ENCODE results near the gene TMEM131.

Gene TMEM131

DNA sequence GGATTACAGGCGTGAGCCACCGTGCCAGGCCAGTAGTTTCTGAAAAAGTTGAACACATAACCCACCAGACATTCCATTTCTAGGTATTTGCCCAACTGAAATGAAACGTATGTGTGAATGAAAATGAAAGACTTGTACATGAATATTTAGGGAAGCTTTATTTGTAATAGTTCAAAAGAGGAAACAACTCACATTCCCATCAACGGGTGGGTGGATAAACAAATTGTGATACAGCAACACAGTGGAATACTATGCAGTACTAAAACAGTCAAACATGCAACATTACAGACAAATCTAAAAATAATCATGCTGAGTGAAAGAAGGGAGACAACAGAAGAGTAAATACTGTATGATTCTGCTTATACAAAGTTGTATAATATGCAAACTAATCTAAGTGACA, 46.8 kb downstream of the TMEM131 start:
- no peak overlapping the region for H3K4me3 ChIP-seq (ENCODE audit: low read depth, low read length)
- ChIA-PET CTCF (interaction anchor here (1.1 kb wide), 1 partner anchor 18 kb away, joined by 3 read pairs; no protein-coding TSS in a partner anchor), POLR2A (no interaction called here)
- TF ChIP-seq, protein P1, sequence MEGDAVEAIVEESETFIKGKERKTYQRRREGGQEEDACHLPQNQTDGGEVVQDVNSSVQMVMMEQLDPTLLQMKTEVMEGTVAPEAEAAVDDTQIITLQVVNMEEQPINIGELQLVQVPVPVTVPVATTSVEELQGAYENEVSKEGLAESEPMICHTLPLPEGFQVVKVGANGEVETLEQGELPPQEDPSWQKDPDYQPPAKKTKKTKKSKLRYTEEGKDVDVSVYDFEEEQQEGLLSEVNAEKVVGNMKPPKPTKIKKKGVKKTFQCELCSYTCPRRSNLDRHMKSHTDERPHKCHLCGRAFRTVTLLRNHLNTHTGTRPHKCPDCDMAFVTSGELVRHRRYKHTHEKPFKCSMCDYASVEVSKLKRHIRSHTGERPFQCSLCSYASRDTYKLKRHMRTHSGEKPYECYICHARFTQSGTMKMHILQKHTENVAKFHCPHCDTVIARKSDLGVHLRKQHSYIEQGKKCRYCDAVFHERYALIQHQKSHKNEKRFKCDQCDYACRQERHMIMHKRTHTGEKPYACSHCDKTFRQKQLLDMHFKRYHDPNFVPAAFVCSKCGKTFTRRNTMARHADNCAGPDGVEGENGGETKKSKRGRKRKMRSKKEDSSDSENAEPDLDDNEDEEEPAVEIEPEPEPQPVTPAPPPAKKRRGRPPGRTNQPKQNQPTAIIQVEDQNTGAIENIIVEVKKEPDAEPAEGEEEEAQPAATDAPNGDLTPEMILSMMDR (IDR thresholded peaks at IDR 0.05; ENCODE audit: insufficient read depth, low read length, missing control alignments): no peak
- no peak for DNase-seq (ENCODE audit: low read depth, low spot score)

- ChIA-PET CTCF (no interaction called here), POLR2A (no interaction called here)
- TF ChIP-seq, protein P1 (IDR thresholded peaks at IDR 0.05; ENCODE audit: insufficient read depth, low read length, missing control alignments): no peak
- H3K4me3 ChIP-seq (ENCODE audit: low read depth, low read length): no peak overlapping the region
- no peak for DNase-seq (ENCODE audit: low read depth, low spot score)
Observed at GRCh38 chr2:97945791-97946190, 50.0 kb downstream of the TMEM131 start.

- DNase-seq (ENCODE audit: low read depth, low spot score): no peak
- ChIA-PET CTCF (interaction anchor here (0.8 kb wide), 1 partner anchor 13 kb away, joined by 3 read pairs; no protein-coding TSS in a partner anchor), POLR2A (no interaction called here)
- TF ChIP-seq, protein P1 (IDR thresholded peaks at IDR 0.05; ENCODE audit: insufficient read depth, low read length, missing control alignments): no peak
- no peak overlapping the region for H3K4me3 ChIP-seq (ENCODE audit: low read depth, low read length)
Observed at GRCh38 chr2:97936881-97937280, 58.9 kb downstream of the TMEM131 start.

DNA sequence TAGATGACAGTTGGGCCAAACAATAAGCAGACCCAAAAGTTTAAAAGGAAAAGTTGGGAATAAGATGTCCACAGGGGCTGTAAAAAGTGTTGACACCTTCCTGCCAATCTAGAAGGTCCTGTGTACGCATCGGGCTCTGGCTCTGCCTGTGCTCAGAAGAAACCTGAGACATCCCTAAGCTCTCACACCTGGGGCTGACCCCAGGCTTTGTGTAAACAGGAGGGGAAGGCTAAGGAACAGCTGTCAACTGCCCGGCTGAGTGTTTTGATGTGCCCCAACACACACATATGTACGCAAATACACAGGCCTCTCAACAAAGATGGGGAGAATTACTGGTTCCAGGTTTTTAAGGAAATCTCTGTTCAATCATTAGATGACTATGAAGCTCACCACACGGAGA, 59.5 kb downstream of the TMEM131 start:
- no peak overlapping the region for H3K4me3 ChIP-seq (ENCODE audit: low read depth, low read length)
- TF ChIP-seq, protein P1 (IDR thresholded peaks at IDR 0.05; ENCODE audit: insufficient read depth, low read length, missing control alignments): no peak

DNA sequence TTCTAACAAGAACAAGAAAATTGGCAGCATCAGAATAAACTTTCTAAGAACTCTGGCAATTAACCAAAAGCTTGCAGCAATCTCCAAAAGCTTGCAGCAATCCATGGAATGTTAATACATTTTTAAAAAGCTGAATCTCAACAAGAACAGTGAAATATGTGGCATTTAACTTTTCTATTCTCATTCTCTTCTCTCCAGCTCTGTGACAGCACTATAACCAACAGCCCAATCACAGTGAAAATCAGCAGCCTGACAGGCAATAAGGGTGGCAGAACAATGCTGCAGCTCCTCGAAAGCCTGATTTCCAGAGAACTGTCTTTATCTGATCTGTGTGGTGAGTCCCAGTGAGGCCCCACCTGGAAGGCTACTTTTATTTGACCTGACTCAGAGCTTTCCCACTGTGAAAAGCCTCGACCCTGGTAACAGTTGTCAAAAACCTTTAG, 60.0 kb downstream of the TMEM131 start:
- DNase-seq (ENCODE audit: low read depth, low spot score): peak; percentile 26
- POLR2A ChIA-PET: interaction anchor here (1.3 kb wide), 1 partner anchor 15 kb away, joined by 7 read pairs; no protein-coding TSS in a partner anchor
- CTCF ChIA-PET: interaction anchor here (0.7 to 0.9 kb wide), 3 partner anchors 14 to 153 kb away, joined by 3 read pairs; no protein-coding TSS in a partner anchor
- TF ChIP-seq, protein P1 (IDR thresholded peaks at IDR 0.05; ENCODE audit: insufficient read depth, low read length, missing control alignments): no peak
- H3K4me3 ChIP-seq (ENCODE audit: low read depth, low read length): no peak overlapping the region

More for the DNA sequence above, 59.5 kb downstream of the TMEM131 start:
- CTCF ChIA-PET: interaction anchor here (0.8 to 0.9 kb wide), 2 partner anchors 14 to 25 kb away, joined by 3 read pairs; no protein-coding TSS in a partner anchor
- no peak for DNase-seq (ENCODE audit: low read depth, low spot score)
- POLR2A ChIA-PET: interaction anchor here (1.3 kb wide), 1 partner anchor 15 kb away, joined by 7 read pairs; no protein-coding TSS in a partner anchor

GRCh38 chr2:97932975-97933662, 62.6 kb downstream of the TMEM131 start:
- TF ChIP-seq, protein P1 (IDR thresholded peaks at IDR 0.05; ENCODE audit: insufficient read depth, low read length, missing control alignments): no peak
- DNase-seq (ENCODE audit: low read depth, low spot score): no peak
- no peak overlapping the region for H3K4me3 ChIP-seq (ENCODE audit: low read depth, low read length)
- ChIA-PET CTCF (no interaction called here), POLR2A (no interaction called here)

All from AG04449 (cell line).